Measurements from ENCODE around the gene SGMS1.

Gene SGMS1

DNA sequence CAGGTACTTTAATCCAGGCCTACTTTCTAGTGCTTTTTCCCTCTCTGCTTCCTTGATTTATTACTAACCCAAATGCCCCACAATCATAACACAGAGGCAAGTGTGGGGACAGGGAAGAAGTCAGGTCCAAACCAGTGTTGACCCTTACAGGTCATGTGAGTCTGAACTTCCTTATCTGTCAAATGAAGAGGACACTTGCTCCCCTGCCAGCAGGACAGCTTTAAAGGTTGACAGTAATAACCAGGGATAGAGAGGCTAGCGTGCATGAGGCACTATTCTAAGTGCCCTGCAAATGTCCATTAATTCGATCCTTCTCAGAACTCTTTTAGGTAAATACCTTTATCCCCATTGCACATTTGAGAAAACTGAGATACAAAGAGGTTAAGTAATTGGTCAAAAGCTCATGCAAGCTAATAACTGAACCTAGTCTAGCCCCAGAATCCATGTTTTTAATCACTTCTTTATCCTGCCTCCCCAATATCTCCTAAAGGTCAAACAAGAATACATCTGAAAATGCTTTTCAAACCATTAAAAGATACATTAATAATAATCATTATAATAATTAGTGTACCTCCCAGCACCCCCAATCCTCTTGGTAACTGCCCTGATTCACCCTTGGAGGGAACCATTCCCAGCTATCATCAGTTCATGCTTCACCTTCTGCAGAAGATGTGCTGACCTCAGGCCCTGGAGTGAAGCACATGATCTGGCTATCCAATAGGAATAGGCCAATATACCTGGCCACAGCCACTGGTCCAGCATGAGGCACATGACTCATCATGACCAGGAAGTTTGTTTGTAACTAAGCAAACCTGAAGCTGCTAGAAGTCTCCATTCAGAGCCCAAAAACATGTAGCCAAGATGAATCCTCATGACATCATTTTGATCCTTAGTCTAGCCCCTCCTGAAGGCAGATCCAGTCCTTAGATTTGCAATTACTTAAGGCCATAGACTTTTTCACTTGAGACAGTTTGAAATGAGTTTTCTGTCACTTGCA is 40.7 kb downstream of the SGMS1 start:
- DNase-seq (ENCODE audit: extremely low read depth, insufficient read length), result no peak
- peaks cover 1% of the 10 kb centered on the region; the same call in 1 of the 2 replicates for H3K36me3 ChIP-seq (ENCODE audit: control insufficient read depth, insufficient read depth, low read length)
- H3K27me3 ChIP-seq (replicated peaks; ENCODE audit: control insufficient read depth, insufficient read depth, low read length), result no peaks in the 10 kb centered on the region
- TF ChIP-seq, protein P1, sequence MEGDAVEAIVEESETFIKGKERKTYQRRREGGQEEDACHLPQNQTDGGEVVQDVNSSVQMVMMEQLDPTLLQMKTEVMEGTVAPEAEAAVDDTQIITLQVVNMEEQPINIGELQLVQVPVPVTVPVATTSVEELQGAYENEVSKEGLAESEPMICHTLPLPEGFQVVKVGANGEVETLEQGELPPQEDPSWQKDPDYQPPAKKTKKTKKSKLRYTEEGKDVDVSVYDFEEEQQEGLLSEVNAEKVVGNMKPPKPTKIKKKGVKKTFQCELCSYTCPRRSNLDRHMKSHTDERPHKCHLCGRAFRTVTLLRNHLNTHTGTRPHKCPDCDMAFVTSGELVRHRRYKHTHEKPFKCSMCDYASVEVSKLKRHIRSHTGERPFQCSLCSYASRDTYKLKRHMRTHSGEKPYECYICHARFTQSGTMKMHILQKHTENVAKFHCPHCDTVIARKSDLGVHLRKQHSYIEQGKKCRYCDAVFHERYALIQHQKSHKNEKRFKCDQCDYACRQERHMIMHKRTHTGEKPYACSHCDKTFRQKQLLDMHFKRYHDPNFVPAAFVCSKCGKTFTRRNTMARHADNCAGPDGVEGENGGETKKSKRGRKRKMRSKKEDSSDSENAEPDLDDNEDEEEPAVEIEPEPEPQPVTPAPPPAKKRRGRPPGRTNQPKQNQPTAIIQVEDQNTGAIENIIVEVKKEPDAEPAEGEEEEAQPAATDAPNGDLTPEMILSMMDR (IDR thresholded peaks at IDR 0.05; ENCODE audit: insufficient read depth, low read length, poor library complexity, severe bottlenecking), result no peak
- H3K4me3 ChIP-seq (replicated peaks; ENCODE audit: low read depth, low read length), result no peak overlapping the region

DNA sequence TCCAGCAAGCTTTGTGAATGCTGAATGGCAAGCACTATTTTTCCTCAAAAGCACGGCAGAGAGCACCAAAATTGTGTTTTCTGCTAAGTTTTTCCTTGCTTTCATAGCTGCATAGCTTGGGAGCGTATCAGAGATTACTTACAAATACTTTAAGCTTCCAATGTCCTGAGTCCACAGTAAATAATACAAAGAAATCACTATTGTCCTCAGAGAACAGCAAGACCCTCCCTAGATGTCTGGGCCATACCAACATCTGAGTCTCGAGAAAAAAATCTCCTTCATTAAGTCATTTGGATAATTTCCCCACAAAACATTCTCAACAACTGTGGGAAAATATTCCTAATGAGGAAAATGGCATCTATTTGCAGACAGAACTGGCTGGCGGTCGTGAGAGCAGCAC is 41.7 kb downstream of the SGMS1 start:
- no peaks in the 10 kb centered on the region for H3K27me3 ChIP-seq (replicated peaks; ENCODE audit: control insufficient read depth, insufficient read depth, low read length)
- no peak for DNase-seq (ENCODE audit: extremely low read depth, insufficient read length)
- H3K36me3 ChIP-seq (ENCODE audit: control insufficient read depth, insufficient read depth, low read length), result peaks cover 1% of the 10 kb centered on the region; the same call in 1 of the 2 replicates
- TF ChIP-seq, protein P1 (IDR thresholded peaks at IDR 0.05; ENCODE audit: insufficient read depth, low read length, poor library complexity, severe bottlenecking), result no peak
- no peak overlapping the region for H3K4me3 ChIP-seq (replicated peaks; ENCODE audit: low read depth, low read length)

GRCh38 chr10:50580262-50580891 is 43.4 kb downstream of the SGMS1 start:
- no peaks in the 10 kb centered on the region for H3K36me3 ChIP-seq (ENCODE audit: control insufficient read depth, insufficient read depth, low read length)
- no peak overlapping the region for H3K4me3 ChIP-seq (replicated peaks; ENCODE audit: low read depth, low read length)
- TF ChIP-seq, protein P1 (IDR thresholded peaks at IDR 0.05; ENCODE audit: insufficient read depth, low read length, poor library complexity, severe bottlenecking), result no peak
- no peak for DNase-seq (ENCODE audit: extremely low read depth, insufficient read length)
- H3K27me3 ChIP-seq (replicated peaks; ENCODE audit: control insufficient read depth, insufficient read depth, low read length), result no peaks in the 10 kb centered on the region

- H3K27me3 ChIP-seq (replicated peaks; ENCODE audit: control insufficient read depth, insufficient read depth, low read length), result no peaks in the 10 kb centered on the region
- H3K36me3 ChIP-seq (ENCODE audit: control insufficient read depth, insufficient read depth, low read length), result no peaks in the 10 kb centered on the region
- TF ChIP-seq, protein P1 (IDR thresholded peaks at IDR 0.05; ENCODE audit: insufficient read depth, low read length, poor library complexity, severe bottlenecking), result no peak
- DNase-seq (ENCODE audit: extremely low read depth, insufficient read length), result no peak
- H3K4me3 ChIP-seq (replicated peaks; ENCODE audit: low read depth, low read length), result no peak overlapping the region
These were observed 44.1 kb downstream of the SGMS1 start for GRCh38 chr10:50579491-50580261.

DNA sequence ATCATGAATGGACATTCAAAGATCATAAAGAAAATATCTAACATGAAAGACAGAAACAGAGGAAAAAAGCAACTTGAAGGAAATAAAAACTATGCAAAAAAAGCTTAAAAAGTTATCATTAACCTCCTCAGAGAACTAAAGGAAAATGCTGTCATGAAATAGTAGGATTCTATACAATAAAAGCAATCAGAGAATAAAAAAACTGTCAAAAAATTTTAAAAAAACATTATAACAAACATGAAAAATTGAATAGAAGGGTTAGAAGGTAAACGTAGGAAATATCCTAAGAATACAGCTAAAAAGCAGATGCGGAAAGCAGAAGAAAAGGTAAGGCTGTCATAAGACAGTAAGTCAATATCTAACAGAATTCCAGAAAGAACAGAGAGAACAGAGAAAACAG is 44.8 kb downstream of the SGMS1 start:
- H3K36me3 ChIP-seq (ENCODE audit: control insufficient read depth, insufficient read depth, low read length), result no peaks in the 10 kb centered on the region
- TF ChIP-seq, protein P1 (IDR thresholded peaks at IDR 0.05; ENCODE audit: insufficient read depth, low read length, poor library complexity, severe bottlenecking), result no peak
- DNase-seq (ENCODE audit: extremely low read depth, insufficient read length), result no peak
- H3K4me3 ChIP-seq (replicated peaks; ENCODE audit: low read depth, low read length), result no peak overlapping the region
- H3K27me3 ChIP-seq (replicated peaks; ENCODE audit: control insufficient read depth, insufficient read depth, low read length), result no peaks in the 10 kb centered on the region

All from GM06990 (cell line).